Testis (tissue), 2 donors: Measurements from ENCODE around the gene CCDC33.

ENCODE experiments used
- POLR2A ChIP-seq: fragments of 450-650 bp; IDR thresholded peaks from one replicate; pipeline ENCODE4 v1.6.1; 2017; ENCODE audit warnings: antibody characterized with exemption, mild to moderate bottlenecking, moderate library complexity
- TF ChIP-seq, protein P1 (sequence below), 3 experiments: fragments of 450-650 bp in 2 of 3; fragments of 200-600 bp in 1 of 3; sonication (generic) in 1 of 3; IDR thresholded peaks; one replicate each; pipeline ENCODE4 v1.5.1; 2016 to 2019; ENCODE audit warnings: antibody characterized with exemption in 3 of 3, mild to moderate bottlenecking in 2 of 3, moderate library complexity in 1 of 3

DNA sequence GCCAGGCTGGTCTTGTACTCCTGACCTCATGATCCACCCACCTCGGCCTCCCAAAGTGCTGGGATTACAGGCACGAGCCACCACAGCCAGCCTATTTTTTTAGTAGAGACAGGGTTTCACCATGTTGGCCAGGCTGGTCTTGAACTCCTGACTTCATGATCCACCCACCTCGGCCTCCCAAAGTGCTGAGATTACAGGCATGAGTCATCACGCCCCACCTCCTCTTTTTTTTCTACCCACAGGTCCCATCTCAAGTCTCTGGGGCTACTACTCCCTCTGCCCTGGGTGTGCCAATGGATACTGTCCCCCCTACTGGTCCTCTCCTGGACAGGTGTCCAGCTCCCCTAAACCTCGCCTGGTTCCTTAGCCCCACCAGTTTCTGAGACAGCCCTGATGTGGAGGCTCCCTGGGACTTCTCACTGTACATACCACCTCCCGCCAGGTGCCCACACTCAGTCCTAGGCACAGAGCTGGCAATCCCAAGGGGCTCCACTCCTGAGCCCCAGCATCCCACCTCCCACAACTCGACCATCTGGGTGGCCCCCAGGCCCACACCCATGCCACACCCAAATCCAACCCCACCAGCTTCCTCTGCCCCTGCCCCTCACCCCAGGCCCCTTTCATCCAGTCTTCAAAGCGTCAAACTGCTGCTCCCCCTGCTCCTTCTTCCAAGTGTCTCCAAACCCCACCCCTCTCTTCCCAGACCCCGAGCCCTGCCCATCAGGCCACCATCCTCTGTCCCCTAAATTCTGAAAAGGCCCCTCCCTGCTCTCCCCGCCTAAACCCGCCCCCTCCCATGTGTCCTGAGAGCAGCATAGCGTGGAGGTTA is 144.4 kb downstream of the CCDC33 start:
- TF ChIP-seq, protein P1, sequence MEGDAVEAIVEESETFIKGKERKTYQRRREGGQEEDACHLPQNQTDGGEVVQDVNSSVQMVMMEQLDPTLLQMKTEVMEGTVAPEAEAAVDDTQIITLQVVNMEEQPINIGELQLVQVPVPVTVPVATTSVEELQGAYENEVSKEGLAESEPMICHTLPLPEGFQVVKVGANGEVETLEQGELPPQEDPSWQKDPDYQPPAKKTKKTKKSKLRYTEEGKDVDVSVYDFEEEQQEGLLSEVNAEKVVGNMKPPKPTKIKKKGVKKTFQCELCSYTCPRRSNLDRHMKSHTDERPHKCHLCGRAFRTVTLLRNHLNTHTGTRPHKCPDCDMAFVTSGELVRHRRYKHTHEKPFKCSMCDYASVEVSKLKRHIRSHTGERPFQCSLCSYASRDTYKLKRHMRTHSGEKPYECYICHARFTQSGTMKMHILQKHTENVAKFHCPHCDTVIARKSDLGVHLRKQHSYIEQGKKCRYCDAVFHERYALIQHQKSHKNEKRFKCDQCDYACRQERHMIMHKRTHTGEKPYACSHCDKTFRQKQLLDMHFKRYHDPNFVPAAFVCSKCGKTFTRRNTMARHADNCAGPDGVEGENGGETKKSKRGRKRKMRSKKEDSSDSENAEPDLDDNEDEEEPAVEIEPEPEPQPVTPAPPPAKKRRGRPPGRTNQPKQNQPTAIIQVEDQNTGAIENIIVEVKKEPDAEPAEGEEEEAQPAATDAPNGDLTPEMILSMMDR (IDR thresholded peaks at IDR 0.05): no peak
- TF ChIP-seq POLR2A: no peak
